ENCODE measurements around the gene PEX7. TPM values are rescaled to one million over a fixed set of nuclear protein-coding genes. Genes with fewer than 3 reads are reported as not detected.
"Not testable (repeated sequence)": the region's sequence is repeated elsewhere in the genome, so short reads cannot be mapped to it uniquely, and the experiment has no call there.

The PEX7 gene
- total RNA-seq, 1 donor from 2014 or later: 5.7 TPM

DNA sequence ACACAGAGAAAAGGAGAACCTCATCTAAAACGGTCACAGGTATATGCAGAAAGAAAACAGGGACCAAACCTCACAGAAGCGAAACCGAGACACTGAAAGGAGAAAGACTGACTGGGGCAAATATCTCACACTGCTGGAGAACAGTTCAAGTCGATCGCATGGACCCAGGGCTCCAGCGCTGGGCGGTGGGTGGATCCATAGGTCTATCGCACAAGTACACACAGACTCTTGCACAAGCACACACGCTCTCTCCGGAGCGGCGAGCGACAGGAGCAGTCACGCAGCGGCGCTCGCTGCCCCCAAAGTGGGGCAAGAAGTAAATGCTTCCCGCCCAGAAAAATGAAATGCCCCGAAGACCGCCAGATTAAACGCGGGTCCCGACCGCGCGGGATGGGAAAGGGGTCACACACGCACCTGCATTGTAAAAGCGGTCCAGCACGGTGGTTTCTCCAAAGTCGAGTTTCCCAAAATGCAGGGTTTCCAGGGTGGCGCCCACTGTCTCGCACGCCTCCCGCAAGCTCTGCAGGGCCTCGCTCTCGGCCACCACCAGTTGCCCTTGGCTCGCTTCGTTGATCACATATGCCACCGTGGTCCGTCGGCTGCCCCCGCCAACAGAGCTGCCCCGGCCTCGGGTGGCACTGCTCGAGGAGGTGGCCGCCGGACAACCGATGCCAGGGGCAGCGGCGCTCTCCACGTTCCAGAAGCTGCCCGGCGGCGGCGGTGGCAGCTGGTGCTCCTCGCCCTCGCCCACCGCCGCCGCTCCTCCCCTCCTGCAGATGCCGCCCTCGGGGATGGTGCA, 30.9 kb upstream of the PEX7 start:
- ATAC-seq: peak; percentile 31

DNA sequence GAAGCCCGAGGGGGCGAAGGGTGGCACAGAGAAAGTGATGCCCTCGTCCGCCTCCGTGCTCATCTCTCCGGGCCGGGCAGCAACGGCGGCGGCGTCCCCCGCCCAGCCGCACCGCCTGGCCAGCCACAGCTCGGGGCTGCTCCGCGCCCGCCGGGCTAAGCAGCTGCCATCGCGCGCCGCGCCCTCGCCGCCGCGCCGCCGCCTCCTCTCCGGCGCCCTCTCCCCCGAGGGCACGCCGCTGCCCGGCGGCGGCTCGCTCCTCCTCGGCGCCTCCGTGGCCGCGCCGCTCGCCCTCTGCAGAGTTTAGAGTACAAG, 30.3 kb upstream of the PEX7 start:
- no peak for ATAC-seq

DNA sequence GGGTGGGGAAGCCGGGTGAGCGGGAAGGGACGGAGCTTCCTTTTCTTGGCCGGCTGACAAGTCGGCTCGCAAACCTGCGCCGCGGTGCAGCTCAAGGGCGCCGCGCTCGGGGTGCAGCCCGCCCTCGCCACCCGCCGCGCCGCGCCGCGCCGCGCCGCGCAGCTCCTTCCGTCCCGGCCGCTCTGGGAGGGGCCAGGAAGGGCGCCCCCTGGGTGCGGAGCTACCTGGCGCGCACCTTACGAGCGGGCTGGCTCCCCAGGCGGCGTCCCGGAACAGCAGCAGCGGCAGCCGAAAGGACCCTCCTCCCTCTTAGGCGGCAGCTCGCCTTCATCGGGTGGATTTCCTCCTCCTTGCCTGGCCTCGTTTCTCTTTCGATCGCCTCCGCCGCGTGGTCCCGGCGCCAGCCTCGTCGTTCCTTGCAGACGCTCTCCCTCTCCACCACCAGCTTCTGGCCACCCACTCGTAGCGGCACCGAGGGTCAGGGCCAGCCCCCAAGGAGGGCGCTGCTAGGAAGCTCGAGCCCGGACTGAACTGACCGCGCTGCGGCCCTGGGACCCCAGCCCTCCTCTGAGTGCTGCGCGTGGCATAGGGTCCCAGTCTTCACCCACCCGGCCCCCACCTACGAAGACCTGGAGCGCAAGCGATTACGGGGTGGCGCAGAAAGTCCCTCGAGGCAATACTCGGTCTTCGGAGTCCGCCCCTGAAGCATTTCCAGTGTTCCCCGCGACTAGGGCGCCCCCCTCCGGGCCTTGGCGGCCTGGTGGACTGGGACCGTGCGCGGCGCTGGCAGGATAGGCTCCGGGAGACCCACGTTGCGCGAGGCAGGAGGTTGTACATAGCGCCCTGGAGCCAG, 29.8 kb upstream of the PEX7 start, which contains the start of gene MAP3K5:
MAP3K5 (minus strand) TSS at position 68 of the 853 bp plus-strand sequence. CDS start 320 bp downstream, outside the sequence.
- peak; percentile 95 for ATAC-seq

DNA sequence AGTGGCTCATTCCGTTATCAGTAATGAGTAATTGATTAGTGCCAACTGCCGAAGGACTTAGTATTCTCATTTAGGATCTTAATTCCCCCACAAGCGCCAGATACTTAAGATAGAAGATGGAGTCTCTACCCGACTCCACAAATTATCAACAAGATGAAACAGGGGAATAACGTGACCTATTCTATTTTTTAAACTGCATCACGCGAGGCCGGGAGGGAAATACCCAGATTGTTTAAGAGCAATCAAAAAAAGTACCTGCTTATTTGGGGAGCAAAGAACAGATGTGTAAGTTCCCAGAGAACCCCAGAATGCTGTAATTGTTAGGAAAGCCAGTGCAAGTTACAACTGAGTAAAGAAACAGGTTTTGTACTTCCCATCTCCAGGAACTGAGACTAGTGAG, 29.0 kb upstream of the PEX7 start:
- ATAC-seq: no peak

DNA sequence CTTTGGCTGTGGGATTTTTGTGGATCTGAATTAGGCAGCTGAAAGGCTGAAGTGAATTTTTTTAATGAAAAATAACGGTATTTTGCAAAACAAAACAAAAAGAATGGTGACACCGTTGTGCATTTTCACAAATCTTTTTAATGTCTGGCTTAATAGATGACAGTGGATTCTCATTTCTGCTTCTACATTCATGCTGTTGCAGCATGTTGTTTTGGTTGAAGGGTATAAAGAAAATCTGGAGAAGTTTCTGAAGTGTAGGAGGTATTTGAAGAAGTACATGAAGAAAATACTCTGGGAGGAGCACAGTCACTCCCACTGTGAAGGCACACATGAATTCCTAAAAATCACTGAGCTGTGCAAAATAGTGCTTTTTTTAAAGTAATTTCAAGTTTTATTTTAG, 27.0 kb upstream of the PEX7 start:
- ATAC-seq: no peak

DNA sequence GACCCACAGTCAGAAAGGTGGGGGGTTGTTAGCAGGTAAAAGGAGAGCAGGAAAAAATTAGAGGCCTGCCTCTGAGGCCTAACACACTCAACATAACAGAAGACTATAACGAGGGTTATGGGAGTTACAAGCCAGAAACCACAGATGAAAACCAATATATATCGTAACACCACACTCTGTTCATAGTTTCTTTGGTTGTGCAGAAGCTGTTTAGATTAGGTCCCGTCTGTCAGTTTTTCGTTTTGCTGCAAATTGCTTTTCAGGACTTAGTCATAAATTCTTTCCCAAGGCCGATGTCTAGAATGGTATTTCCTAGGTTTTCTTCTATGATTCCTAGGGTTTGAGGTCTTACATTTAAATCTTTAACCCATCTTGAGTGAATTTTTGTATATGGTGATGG, 26.4 kb upstream of the PEX7 start:
- no peak for ATAC-seq

DNA sequence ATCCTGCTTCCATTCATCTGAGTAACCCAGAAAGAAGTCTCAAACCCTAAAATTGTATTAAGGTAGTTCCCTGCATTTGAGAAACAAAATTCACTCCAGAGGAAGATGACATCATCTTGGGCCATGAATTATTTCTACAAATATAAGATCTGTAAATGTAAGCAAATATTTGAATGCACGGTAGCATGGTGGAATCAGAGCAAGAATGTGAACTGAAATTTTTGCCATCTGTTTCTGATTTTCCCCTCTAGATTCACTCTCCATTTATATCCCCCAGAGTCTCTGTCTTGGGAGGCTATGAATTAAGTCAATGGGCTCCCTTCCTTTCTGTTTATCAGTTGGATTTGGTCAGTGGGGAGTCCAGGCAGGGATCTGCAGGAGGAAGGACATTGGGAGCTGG, 24.3 kb upstream of the PEX7 start:
- no peak for ATAC-seq

DNA sequence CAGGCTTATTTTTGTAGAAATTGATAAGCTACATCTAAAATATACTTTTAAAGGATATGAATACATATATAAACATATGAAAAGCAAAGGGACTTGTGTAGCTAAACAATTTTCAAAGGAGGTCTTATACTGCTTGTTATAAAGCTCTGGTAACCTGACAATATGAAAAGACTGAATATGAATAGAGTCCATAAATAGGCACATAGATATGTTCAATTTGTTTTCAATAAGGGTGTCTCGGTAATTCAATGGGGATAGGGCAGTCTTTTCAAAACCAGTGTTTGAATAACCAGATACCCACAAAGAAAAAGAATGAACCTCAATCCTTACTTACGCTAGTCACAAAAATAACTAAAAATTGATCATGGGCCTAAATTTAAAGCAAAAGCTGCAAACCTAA, 20.8 kb upstream of the PEX7 start:
- ATAC-seq: no peak

DNA sequence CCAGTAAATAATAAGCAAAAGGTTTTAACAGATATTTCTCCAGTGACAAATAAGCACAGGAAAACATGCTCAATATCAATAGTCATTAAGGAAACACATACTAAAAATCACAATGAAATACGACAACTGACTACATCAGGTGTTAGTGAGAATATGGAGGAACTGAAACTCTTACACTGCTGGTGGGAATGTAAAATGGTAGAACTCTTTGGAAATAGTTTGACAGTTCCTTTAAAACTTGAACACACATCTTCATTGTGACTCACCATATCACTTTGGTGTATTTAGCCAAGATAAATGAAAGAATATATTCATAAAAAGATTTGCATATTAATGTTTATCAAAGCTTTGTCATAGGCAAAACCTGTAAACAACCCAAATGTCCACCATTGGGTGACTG, 18.8 kb upstream of the PEX7 start:
- ATAC-seq: no peak

DNA sequence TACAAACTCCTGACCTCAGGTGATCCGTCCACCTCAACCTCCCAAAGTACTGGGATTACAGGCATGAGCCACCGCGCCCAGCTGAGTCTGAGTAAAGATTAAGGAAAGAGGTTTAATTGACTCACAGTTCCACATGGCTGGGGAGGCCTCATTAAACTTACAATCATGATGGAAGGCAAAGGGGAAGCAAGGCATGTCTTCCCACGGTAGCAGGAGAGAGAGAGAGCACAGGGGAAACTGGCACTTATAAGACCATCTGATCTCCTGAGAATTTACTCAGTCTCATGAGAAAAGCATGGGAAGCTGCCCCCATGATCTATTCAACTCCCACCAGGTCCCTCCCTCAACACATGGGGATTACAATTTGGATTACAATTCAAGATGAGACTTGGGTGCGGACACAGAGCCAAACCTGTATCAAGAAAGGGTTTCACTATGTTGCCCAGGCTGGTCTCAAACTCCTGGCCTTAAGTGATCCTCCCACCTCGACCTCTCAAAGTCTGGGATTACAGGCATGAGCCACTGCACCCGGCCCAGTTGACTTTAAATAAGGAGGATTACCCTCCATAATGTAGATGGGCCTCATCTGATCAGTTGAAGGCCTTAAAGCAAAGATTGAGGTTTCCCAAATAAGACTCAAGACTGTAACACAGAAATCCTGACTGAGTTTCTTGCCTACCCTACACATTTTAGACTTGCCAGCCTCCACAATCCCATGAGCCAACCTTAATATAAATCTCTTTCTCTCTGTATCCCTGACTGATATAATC, 13.1 kb upstream of the PEX7 start:
- ATAC-seq: no peak

DNA sequence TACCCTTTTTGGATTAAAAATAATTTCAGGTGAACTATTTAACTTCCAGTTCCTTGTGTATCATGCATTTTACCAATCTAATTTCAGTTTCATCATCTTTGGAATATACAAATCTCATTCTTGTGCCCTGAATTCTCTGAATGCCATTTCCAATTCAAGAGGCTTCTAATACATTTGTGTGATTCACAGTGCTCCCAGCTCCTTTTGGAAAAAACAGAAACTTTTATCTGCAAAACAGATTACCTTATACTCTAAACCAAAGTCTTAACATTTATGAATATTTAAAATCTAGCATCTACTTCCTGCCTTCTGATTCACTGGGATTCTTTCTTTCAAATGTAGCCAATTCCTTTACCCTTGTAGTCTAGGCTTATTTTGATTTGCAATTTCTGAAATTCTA, 11.1 kb upstream of the PEX7 start:
- ATAC-seq: no peak

DNA sequence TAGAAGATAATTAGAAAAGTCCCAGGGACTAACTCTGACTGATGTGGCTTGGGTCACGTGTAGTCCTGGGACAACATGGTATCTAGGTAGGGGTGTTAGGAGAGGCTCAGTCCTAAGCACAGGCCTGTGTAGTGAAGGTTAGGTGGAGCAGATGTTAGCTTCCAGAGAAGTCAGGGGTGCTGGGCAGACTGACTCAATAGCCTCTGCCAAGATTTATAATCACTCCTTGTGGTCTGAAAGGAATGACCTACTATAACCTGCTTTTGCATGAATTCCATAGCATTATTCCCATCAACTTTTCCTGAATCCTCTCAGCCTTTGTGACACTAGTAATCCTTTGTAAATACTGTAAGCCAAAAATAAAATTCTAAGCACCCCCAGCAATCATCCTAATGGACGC, 10.2 kb upstream of the PEX7 start:
- ATAC-seq: no peak

DNA sequence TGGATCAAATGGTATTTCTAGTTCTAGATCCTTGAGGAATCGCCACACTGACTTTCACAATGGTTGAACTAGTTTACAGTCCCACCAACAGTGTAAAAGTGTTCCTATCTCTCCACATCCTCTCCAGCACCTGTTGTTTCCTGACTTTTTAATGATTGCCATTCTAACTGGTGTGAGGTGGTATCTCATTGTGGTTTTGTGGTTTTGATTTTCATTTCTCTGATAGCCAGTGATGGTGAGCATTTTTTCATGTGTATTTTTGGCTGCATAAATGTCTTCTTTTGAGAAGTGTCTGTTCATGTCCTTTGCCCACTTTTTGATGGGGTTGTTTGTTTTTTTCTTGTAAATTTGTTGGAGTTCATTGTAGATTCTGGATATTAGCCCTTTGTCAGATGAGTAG, 6.8 kb upstream of the PEX7 start:
- ATAC-seq: not testable (repeated sequence)

DNA sequence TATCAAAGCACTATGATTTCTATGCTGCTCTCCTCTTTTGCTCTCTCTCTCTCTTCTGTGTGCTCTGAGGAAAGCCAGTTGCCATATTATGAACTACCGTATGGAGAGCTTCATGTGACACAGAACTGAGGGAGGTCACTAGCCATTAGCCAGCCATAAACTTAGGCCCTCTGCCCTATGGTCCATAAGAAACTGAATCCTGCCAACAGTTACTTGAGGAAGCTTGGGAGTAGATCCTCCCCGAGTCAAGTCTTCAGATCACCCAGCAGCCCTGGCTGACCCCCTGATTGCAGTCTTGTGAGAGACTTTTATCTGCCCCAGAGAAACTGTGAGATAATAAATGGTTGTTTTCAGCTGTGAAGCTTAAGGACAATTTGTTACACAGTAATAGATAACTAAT, 5.7 kb upstream of the PEX7 start:
- ATAC-seq: no peak

DNA sequence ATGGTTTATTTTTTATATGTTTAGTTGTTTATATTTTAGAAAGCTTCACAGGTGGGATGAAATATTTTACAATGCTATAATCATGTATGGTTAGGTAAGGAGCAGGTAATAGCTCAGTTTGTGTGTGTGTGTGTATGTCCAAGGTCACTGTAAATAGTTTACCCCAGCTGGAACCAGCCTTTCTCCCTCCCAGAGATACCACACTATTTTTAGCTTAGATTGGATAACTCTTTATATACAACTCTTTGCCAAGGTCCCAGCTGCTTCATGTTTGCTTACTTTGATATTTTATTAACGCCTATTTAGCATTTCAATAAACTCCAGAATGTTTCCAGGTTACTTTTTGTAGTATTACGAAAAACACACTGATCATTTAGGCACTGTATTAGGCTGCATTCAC, 1.8 kb upstream of the PEX7 start:
- ATAC-seq: no peak

DNA sequence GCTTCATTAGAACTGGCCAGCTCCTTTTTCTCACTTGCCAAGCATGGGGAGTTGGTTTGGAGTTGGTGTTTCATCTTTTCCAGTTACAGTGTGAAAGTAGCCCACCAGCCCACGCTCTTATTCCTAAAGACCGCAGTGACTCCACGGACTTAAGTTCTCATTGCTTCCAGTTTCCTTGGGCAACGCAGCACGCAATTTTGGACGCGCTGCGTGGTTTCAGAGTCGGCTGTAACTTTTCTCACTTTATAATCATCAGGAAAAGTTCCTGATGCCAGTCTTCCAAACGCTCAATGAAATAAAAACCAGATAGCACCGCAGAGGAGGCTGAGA, 381 bp upstream of the PEX7 start:
- ATAC-seq: no peak

DNA sequence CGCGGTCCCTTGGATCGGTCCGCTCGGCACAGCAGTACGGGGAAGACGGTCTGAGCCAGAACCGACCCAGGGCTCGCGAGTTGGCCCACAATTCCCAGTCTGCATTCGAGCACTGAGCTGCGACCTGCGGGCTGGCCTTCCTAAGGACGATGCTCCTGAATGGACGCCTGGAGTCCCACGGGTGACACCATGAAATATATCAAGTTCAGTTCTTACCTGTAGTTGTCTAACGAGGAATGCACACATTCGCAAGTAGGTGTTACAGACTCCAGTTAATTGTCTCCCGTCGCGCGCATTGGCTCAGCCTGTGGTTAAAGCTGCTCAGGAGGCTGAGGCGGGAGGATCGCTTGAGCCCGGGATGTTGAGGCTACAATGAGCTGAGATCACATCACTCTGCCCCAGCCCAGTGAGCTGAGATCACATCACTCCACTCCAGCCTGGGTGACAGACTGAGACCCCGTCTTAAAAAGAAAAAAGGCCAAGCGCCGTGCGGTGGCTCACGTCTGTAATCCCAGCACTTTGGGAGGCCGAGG, 802 bp downstream of the PEX7 start:
- no peak for ATAC-seq

DNA sequence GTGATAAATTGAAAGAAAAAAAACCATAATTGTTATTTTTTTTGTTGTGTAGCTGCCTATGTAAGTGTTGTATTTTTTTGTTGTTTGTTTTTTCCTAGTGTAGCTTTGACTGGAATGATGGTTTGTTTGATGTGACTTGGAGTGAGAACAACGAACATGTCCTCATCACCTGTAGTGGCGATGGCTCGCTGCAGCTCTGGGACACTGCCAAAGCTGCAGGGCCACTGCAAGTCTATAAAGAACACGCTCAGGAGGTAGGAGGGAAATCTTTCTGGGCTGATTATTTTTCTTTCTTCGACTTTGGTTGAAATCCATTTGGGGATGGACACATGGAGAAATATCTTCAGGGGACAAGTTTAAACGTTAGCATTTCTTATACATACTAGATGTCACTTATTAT, 3.8 kb downstream of the PEX7 start:
- ATAC-seq: no peak

DNA sequence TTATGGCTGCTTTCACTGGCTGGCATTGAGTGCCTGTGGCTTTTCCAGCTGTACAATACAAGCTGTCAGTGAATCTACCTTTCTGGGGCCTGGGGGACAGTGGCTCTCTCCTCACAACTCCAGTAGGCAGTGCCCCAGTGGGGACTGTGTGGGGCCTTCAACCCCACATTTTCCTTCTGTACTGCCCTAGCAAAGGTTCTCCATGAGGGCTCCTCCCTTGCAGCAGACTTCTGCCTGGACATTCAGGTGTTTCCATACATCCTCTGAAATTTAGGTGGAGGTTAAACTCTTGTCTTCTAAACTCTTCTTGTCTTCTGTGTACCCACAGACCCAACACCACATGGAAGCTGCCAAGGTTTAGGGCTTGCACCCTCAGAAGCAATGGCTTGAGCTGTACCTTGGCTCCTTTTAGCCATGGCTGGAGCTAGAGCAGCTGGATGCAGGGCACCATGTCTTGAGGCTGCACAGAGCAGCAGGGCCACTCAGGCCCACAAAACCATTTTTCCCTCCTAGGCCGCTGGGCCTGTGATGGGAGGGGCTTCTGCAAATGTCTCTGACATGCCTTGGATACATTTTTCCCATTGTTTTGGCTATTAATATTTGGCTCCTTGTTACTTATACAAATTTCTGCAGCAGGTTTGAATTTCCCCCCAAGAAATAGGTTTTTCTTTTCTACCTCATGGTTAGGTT, 9.6 kb downstream of the PEX7 start:
- ATAC-seq: no peak

DNA sequence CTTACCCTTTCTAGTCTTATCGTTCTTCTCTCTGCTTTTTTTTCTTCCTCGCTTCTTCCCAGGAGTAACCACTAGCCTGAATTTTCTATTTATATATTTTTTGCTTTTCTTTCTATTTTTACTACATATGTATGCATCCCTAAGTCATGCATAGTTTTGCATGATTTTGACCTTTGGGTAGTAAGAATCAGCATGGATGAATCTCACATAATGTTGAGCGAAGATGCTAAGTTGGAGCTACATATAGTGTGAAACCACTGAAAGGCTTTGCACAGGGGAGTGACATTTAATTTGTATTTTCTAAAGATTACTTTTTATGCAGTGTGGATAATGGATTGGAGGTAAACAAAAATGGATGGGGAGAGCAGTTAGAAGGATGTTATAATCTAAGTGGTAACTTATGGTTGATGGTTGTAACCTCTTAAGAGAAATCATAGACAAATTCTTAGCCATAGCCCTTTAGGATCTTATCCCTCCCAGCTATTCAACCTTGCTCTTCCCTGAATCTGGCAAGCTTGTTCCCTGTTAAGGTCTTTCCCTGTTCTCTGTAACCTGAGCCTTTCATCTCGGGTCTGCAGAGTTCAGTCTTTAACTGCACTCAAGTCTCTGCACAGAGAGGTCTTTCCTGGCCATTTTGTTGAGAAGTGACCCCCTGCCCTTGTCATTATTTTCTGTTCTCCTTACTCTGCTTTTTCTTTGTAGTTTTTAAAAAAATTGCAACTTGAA, 18.0 kb downstream of the PEX7 start:
- no peak for ATAC-seq

DNA sequence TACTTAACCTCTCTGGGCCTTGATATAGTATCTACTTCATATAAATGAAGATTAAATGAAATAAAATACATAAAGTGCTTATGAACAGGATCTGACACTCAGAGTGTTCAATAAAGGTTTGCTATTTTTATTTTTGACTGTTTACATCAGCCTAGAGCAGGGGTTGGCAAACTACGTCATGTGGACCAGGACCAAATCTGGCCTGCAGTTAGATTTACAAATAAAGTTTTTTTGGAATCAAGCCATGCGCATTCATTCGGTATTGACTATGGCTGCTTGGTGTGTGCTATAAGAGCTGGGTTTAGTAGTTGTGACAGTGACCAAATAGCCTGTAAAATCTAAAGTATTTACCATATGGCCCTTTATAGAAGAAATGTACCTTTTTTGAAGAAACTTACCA, 20.8 kb downstream of the PEX7 start:
- ATAC-seq: no peak

DNA sequence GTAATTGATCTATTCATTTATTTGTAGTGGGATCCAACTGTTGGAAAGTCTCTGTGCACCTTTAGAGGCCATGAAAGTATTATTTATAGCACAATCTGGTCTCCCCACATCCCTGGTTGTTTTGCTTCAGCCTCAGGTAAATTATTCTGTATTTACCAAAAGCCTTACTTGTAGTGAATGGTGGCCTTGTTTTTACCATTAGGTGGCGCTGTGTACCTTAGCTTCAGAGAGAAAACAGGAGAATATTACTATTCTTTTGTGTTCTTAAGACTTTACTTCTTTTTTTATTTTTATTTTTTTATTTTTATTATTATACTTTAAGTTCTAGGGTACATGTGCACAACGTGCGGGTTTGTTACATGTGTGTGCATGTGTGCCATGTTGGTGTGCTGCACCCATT, 23.7 kb downstream of the PEX7 start:
- peak; percentile 46 for ATAC-seq

Data from esophagus mucosa (tissue), 1 donor.